Activated CD8-positive, alpha-beta memory T cell treated with anti-CD3 and anti-CD28 coated beads, Interleukin-2, amount 10 ng/mL, durations not matched to agents 7 days and 5 days (primary cell): ENCODE results near the gene INA. TPM values are rescaled to one million over a fixed set of nuclear protein-coding genes. Genes with fewer than 3 reads are reported as not detected.
A peak's percentile ranks its signal among the peaks of the same experiment; 100 is the strongest.
"Not testable (repeated sequence)": the region's sequence is repeated elsewhere in the genome, so short reads cannot be mapped to it uniquely, and the experiment has no call there.

Source experiments
- ATAC-seq: fragments of 150-1000 bp; cut with Tn5 transposase; one replicate; pipeline ENCODE4 v1.10.0; 2021; ENCODE audit warnings: moderate library complexity
- CTCF ChIA-PET: fragments of 350-600 bp; sonication (Branson Sonifier 250); formaldehyde crosslinking; loops from one replicate; lab custom pipeline; 2021; ENCODE audit warnings: antibody characterized with exemption; lab: Charles Lee
- DNase-seq: peaks from one replicate; pipeline ENCODE4 v3.0.0-alpha.2; 2020
- H3K27ac Mint-ChIP-seq: one replicate; pipeline ENCODE4 v1.8.0; 2021; ENCODE audit warnings: mild to moderate bottlenecking, mixed read lengths
- H3K27me3 Mint-ChIP-seq: one replicate; pipeline ENCODE4 v1.8.0; 2021; ENCODE audit warnings: mixed read lengths
- H3K36me3 Mint-ChIP-seq: one replicate; pipeline ENCODE4 v1.8.0; 2021; ENCODE audit warnings: mild to moderate bottlenecking, mixed read lengths
- H3K4me1 Mint-ChIP-seq: one replicate; pipeline ENCODE4 v1.8.0; 2021; ENCODE audit warnings: mixed read lengths
- H3K4me3 Mint-ChIP-seq: one replicate; pipeline ENCODE4 v1.8.0; 2021; ENCODE audit warnings: mild to moderate bottlenecking, moderate library complexity, mixed read lengths
- H3K9me3 Mint-ChIP-seq: one replicate; pipeline ENCODE4 v1.8.0; 2022; ENCODE audit warnings: low read depth, mixed read lengths
- total RNA-seq, 2 experiments: library from RNA; stranded (reverse); gene quantifications; one replicate each; pipeline ENCODE4 v1.2.3, GENCODE V29; 2021

INA gene
- total RNA-seq = under 1 TPM; 0.09 to 0.70 TPM

GRCh38 chr10:103276896-103277712 is at the start of gene INA:
INA (plus strand) TSS chr10:103277138; CDS start chr10:103277212, 74 bp downstream.
- ATAC-seq = peak; percentile 55
- Mint-ChIP-seq H3K4me1 (peaks cover 15% of the 10 kb centered on the region), H3K27me3 (peaks cover 70% of the 10 kb centered on the region), H3K4me3 (peak within 1 kb of the TSS; percentile 45), H3K27ac (no peak within 1 kb of the TSS), H3K9me3 (no peaks in the 10 kb centered on the region), H3K36me3 (peaks cover 1% of the 10 kb centered on the region)
- peak; percentile 46 for DNase-seq
- CTCF ChIA-PET = interaction anchor here (0.7 to 1.1 kb wide), 3 partner anchors 33 to 359 kb away, joined by 3 to 6 read pairs (median 4); partner anchors contain the start of gene CNNM2

DNA sequence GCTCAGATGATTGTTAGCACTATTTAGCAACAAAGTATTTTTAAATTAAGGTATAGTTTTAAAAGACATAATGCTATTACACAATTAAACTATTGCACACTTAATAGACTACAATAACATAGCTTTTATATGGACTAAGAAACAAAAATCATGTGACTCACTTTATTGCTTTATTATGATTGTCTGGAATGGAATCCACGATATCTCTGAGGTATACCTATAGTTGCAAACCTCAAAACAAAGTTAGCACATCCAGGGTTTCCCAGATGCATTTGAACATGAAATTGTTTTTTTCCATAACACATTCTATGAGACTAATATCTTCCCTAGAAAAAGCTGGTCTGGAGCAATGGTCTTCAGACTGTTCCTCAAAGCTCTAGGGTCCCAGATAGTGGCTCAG is 49.5 kb upstream of the INA start:
- no peaks in the 10 kb centered on the region for H3K27me3 Mint-ChIP-seq
- ATAC-seq (no peak), DNase-seq (no peak)
- no peak overlapping the region for H3K27ac Mint-ChIP-seq
- CTCF ChIA-PET = interaction anchor here (2.0 kb wide), 1 partner anchor 17 kb away, joined by 7 read pairs; no protein-coding TSS in a partner anchor
- H3K9me3 Mint-ChIP-seq = peaks cover 12% of the 10 kb centered on the region
- no peak overlapping the region for H3K4me3 Mint-ChIP-seq
- H3K36me3 Mint-ChIP-seq = peaks cover 9% of the 10 kb centered on the region
- H3K4me1 Mint-ChIP-seq = no peaks in the 10 kb centered on the region

- H3K27me3 Mint-ChIP-seq = peaks cover 2% of the 10 kb centered on the region
- H3K36me3 Mint-ChIP-seq = no peaks in the 10 kb centered on the region
- DNase-seq (no peak), ATAC-seq (no peak)
- no peaks in the 10 kb centered on the region for H3K4me1 Mint-ChIP-seq
- H3K9me3 Mint-ChIP-seq = no peaks in the 10 kb centered on the region
- H3K27ac Mint-ChIP-seq = no peak overlapping the region
- CTCF ChIA-PET = no interaction called here
- H3K4me3 Mint-ChIP-seq = no peak overlapping the region
Measured at GRCh38 chr10:103231047-103231551, 45.8 kb upstream of the INA start.

DNA sequence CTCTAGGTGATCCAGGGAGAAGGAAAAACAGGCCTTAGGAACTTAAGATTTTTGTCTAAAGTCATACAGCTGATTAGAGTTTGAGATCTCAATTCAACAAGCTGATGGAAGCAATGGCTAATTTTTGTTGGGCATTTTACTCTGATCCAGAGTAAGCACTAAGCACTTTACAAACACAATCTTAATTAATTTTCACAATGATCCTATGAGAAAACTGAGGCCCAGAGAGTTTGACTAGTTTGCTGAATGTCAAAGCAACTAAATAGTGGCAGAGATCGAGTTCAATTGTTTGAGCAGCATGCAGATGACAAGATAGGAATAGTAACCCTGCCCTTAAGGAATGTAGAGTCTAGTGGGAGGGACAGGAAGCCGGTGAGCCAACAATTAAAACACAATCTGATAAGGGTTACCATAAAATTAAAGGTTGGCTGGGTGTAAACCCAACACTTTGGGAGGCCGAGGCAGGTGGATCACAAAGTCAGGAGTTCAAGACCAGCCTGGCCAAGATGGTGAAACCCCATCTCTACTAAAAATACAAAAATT is 44.7 kb upstream of the INA start:
- CTCF ChIA-PET = interaction anchor here (1.2 kb wide), 1 partner anchor 12 kb away, joined by 3 read pairs; no protein-coding TSS in a partner anchor
- no peaks in the 10 kb centered on the region for H3K36me3 Mint-ChIP-seq
- H3K27me3 Mint-ChIP-seq = peaks cover 2% of the 10 kb centered on the region
- ATAC-seq (no peak), DNase-seq (no peak)
- H3K4me3 Mint-ChIP-seq = no peak overlapping the region
- no peaks in the 10 kb centered on the region for H3K4me1 Mint-ChIP-seq
- H3K27ac Mint-ChIP-seq = no peak overlapping the region
- no peaks in the 10 kb centered on the region for H3K9me3 Mint-ChIP-seq

DNA sequence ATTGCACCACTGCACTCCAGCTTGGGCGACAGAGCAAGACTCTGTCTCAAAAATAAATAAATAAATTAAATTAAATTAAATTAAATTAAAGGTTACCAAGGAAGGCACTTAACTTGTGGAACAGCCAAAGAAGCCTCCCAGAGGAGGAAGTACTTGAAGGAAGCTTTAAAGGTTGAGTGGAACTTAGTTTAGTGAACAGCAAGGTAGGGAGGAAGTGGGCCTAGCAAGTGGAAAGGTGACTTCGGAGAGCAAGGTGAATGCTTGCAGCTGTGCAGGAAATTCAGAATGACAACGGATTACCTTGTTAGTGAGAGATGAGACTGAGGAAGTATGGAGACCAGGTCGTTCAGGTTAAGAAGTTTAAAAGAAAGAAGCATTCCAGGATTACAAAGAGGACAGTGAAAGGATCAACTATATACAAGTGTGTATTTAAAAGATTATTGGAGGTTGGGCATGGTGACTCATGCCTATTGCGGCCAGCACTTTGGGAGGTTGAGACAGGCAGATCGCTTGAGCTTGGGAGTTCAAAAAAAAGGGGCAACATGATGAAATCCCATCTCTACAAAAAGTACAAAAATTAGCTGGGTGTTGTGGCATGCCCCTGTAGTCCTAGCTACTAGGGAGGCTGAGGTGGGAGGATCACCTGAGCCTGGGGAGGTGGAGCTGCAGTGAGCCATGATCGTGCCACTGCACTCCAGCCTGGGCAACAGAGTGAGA is 44.0 kb upstream of the INA start:
- no peak for DNase-seq
- H3K4me3 Mint-ChIP-seq = no peak overlapping the region
- CTCF ChIA-PET = interaction anchor here (1.2 kb wide), 1 partner anchor 12 kb away, joined by 3 read pairs; no protein-coding TSS in a partner anchor

GRCh38 chr10:103235775-103236174 is 41.2 kb upstream of the INA start:
- CTCF ChIA-PET = interaction anchor here (1.9 kb wide), 1 partner anchor 9 kb away, joined by 8 read pairs; no protein-coding TSS in a partner anchor
- H3K4me3 Mint-ChIP-seq = no peak overlapping the region
- H3K9me3 Mint-ChIP-seq = no peaks in the 10 kb centered on the region
- ATAC-seq (no peak), DNase-seq (no peak)
- H3K4me1 Mint-ChIP-seq = peaks cover 6% of the 10 kb centered on the region
- no peak overlapping the region for H3K27ac Mint-ChIP-seq
- peaks cover 2% of the 10 kb centered on the region for H3K27me3 Mint-ChIP-seq
- no peaks in the 10 kb centered on the region for H3K36me3 Mint-ChIP-seq

More for the DNA sequence above, 44.0 kb upstream of the INA start:
- Mint-ChIP-seq H3K4me1 (no peaks in the 10 kb centered on the region), H3K9me3 (no peaks in the 10 kb centered on the region), H3K27me3 (peaks cover 2% of the 10 kb centered on the region), H3K36me3 (no peaks in the 10 kb centered on the region), H3K27ac (no peak overlapping the region)
- no peak for ATAC-seq

DNA sequence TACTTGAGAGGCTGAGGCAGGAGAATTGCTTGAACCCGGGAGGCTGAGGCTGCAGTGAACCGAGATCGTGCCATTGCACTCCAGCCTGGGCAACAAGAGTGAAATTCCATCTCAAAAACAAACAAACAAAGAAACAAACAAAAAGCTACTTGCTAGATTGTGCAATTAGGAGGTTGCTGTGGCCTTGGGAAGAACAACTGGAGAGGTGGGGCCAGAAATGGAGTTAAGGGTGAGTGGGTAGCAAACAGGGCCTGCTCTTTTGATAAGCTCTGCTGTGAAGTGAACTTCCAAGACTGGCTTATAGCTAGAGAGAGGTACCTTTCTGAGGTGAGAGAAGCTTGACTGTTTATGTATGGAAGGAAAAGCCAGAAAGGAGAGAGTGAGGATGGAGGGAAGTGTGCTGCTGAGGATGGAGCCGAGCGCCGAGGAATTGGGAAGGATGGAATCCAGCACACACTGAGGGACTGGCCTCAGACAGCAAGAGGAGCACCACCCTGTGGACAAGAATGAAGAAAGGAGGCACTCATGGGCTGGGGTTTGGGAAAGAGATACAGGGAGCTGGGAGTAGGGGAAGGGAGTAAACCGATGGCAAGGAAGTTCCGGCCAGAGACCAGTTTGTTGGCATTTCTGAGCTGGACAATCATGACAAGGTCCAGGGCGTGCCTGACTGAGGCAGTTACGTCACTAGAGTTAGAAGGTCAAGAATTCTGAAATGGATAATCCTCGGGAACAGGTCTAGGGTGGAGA is 38.3 kb upstream of the INA start:
- no peaks in the 10 kb centered on the region for H3K9me3 Mint-ChIP-seq
- H3K4me1 Mint-ChIP-seq = peaks cover 15% of the 10 kb centered on the region

DNA sequence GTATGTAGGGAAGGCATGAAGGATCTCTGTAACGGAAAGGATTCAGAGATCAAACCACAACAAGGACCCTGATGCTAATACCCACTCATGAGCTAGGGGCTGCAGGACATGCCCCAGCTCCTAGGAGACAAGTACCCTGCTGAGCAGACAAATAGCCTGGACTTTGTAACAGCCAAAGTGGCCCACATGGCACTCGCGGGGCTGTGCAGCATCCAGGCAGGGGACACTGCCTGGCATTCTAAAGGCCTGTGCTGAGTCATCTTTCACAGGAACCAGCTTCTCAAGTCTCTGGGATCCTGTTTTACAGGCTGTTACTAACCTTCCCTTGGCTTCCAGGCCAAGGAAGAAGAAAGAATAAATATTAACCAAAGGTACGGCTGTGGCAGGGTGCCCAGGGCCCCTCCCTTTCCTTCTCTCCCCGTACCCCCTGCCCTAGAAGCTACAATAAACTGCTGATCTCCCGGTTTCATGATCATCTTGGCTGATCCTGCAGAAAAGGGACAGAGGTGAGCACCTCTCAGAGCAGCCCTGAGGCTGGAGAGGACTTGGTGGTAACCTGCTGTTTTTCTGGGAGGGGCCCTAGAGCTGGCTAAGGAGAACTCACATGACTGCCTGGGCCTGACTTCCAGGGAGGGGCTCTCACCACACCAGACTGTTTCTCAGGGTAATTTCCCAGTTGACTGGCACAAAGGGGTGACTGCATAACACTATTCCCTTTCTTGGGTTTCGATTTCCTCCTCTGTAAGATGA is 35.5 kb upstream of the INA start:
- CTCF ChIA-PET = interaction anchor here (6.0 kb wide), 1 partner anchor 325 kb away, joined by 69 read pairs; the partner anchor contains the start of gene CNNM2
- peaks cover 21% of the 10 kb centered on the region for H3K4me1 Mint-ChIP-seq
- H3K27ac Mint-ChIP-seq = no peak overlapping the region
- no peaks in the 10 kb centered on the region for H3K9me3 Mint-ChIP-seq
- H3K36me3 Mint-ChIP-seq = no peaks in the 10 kb centered on the region
- H3K27me3 Mint-ChIP-seq = peaks cover 2% of the 10 kb centered on the region
- no peak overlapping the region for H3K4me3 Mint-ChIP-seq
- ATAC-seq (no peak), DNase-seq (no peak)

More for the DNA sequence above, 38.3 kb upstream of the INA start:
- H3K27ac Mint-ChIP-seq = no peak overlapping the region
- no peak for ATAC-seq
- CTCF ChIA-PET = interaction anchor here (0.6 to 1.4 kb wide), 7 partner anchors 8 to 567 kb away, joined by 3 to 8 read pairs (median 3); partner anchors contain the start of gene CNNM2
- H3K36me3 Mint-ChIP-seq = no peaks in the 10 kb centered on the region
- peaks cover 2% of the 10 kb centered on the region for H3K27me3 Mint-ChIP-seq
- DNase-seq = no peak
- no peak overlapping the region for H3K4me3 Mint-ChIP-seq

- CTCF ChIA-PET = interaction anchor here (0.6 to 6.0 kb wide), 35 partner anchors 9 to 417 kb away, joined by 3 to 69 read pairs (median 4); partner anchors contain the start of genes CNNM2, CYP17A1 and INA
- H3K9me3 Mint-ChIP-seq = no peaks in the 10 kb centered on the region
Measured at GRCh38 chr10:103244666-103245271, 32.2 kb upstream of the INA start.

GRCh38 chr10:103245587-103245986 is 31.4 kb upstream of the INA start, which contains the start of gene RPEL1:
RPEL1 (plus strand) TSS chr10:103245887; CDS start chr10:103245997, 110 bp downstream.
- peaks cover 14% of the 10 kb centered on the region for H3K27me3 Mint-ChIP-seq
- H3K27ac Mint-ChIP-seq = not testable (repeated sequence)

More at GRCh38 chr10:103244666-103245271, 32.2 kb upstream of the INA start:
- Mint-ChIP-seq H3K36me3 (no peaks in the 10 kb centered on the region), H3K27ac (no peak overlapping the region), H3K4me3 (no peak overlapping the region), H3K27me3 (peaks cover 14% of the 10 kb centered on the region), H3K4me1 (peaks cover 21% of the 10 kb centered on the region)
- ATAC-seq = peak; percentile 73
- peak; percentile 66 for DNase-seq

DNA sequence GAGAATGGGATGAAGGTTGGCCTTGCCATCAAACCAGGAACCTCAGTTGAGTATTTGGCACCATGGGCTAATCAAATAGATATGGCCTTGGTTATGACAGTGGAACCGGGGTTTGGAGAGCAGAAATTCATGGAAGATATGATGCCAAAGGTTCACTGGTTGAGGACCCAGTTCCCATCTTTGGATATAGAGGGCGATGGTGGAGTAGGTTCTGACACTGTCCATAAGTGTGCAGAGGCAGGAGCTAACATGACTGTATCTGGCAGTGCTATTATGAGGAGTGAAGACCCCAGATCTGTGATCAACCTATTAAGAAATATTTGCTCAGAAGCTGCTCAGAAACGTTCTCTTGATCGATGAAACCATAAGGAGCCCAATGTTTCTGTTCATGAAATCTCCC is 30.6 kb upstream of the INA start:
- Mint-ChIP-seq H3K27me3 (peaks cover 14% of the 10 kb centered on the region), H3K9me3 (peaks cover 2% of the 10 kb centered on the region), H3K27ac (no peak overlapping the region), H3K4me1 (peaks cover 11% of the 10 kb centered on the region), H3K4me3 (no peak overlapping the region), H3K36me3 (peaks cover 2% of the 10 kb centered on the region)
- ATAC-seq = no peak
- DNase-seq = no peak
- CTCF ChIA-PET = interaction anchor here (0.7 to 1.2 kb wide), 2 partner anchors 8 to 329 kb away, joined by 3 read pairs; no protein-coding TSS in a partner anchor

More at GRCh38 chr10:103245587-103245986, 31.4 kb upstream of the INA start, which contains the start of gene RPEL1:
- not testable (repeated sequence) for H3K36me3 Mint-ChIP-seq, H3K4me3 Mint-ChIP-seq, DNase-seq, ATAC-seq, H3K9me3 Mint-ChIP-seq
- CTCF ChIA-PET = interaction anchor here (2.6 to 6.0 kb wide), 2 partner anchors 329 to 410 kb away, joined by 23 to 69 read pairs; partner anchors contain the start of genes CNNM2 and CYP17A1
- H3K4me1 Mint-ChIP-seq = peaks cover 15% of the 10 kb centered on the region
